HG03045 (cell line): ENCODE data around the gene GLT8D1.
"Not testable (repeated sequence)": the region's sequence is repeated elsewhere in the genome, so short reads cannot be mapped to it uniquely, and the experiment has no call there.

Source experiments
- ATAC-seq: cut with Tn5 transposase; IDR thresholded peaks from one replicate; pipeline ENCODE4 v1.9.1; 2021; ENCODE audit warnings: mild to moderate bottlenecking, moderate library complexity; ENCODE audit not compliant: unreplicated experiment

Gene GLT8D1

GRCh38 chr3:52681596-52681995 lies 24.0 kb downstream of the GLT8D1 start:
- ATAC-seq, result no peak

GRCh38 chr3:52679811-52680210 lies 25.8 kb downstream of the GLT8D1 start:
- ATAC-seq, result no peak

GRCh38 chr3:52679199-52679538 lies 26.4 kb downstream of the GLT8D1 start:
- ATAC-seq, result no peak

- no peak for ATAC-seq
Measured at GRCh38 chr3:52678265-52679198, 27.1 kb downstream of the GLT8D1 start.

- not testable (repeated sequence) for ATAC-seq
Measured at GRCh38 chr3:52676201-52676600, 29.4 kb downstream of the GLT8D1 start.

- ATAC-seq, result no peak
Measured at GRCh38 chr3:52671676-52672075, 33.9 kb downstream of the GLT8D1 start.

GRCh38 chr3:52670621-52671521 lies 34.7 kb downstream of the GLT8D1 start:
- peak; percentile 79 for ATAC-seq

GRCh38 chr3:52663098-52663497 lies 42.5 kb downstream of the GLT8D1 start:
- ATAC-seq, result no peak

GRCh38 chr3:52660046-52660445 lies 45.5 kb downstream of the GLT8D1 start:
- no peak for ATAC-seq

GRCh38 chr3:52655895-52656294 lies 49.7 kb downstream of the GLT8D1 start:
- no peak for ATAC-seq

- no peak for ATAC-seq
Measured at GRCh38 chr3:52651592-52651991, 54.0 kb downstream of the GLT8D1 start.

GRCh38 chr3:52650439-52650838 lies 55.2 kb downstream of the GLT8D1 start:
- no peak for ATAC-seq

- no peak for ATAC-seq
Measured at GRCh38 chr3:52649461-52650210, 56.0 kb downstream of the GLT8D1 start.

GRCh38 chr3:52645549-52645948 lies 60.0 kb downstream of the GLT8D1 start:
- ATAC-seq, result no peak
